GM23338 (cell line): ENCODE data around the gene SLFN13. TPM values are rescaled to one million over a fixed set of nuclear protein-coding genes. Genes with fewer than 3 reads are reported as not detected.

Experiments
- ATAC-seq: fragments of 200-7000 bp; cut with Tn5 transposase; 3 replicates; pipeline ENCODE4 v1.9.1; 2020
- DNase-seq: peaks from one replicate; pipeline ENCODE4 v3.0.0-alpha.2; 2015; ENCODE audit warnings: low spot score
- H2AFZ ChIP-seq: fragments of 200-600 bp; sonication (generic); 2 replicates; pipeline ENCODE4 v1.8.0; 2016; ENCODE audit warnings: antibody characterized with exemption, mild to moderate bottlenecking, moderate library complexity
- H3F3A ChIP-seq: fragments of 200-600 bp; sonication (generic); replicated peaks from 2 replicates; pipeline ENCODE4 v1.8.0; 2017; ENCODE audit warnings: antibody characterized with exemption, mixed run types, low read depth
- H3K27ac ChIP-seq: fragments of 200-600 bp; sonication (generic); 2 replicates; pipeline ENCODE4 v1.6.1; 2016; ENCODE audit warnings: low read depth
- H3K27me3 ChIP-seq: fragments of 200-600 bp; sonication (generic); 2 replicates; pipeline ENCODE4 v1.8.0; 2016; ENCODE audit warnings: mild to moderate bottlenecking, mixed run types, moderate library complexity; ENCODE audit not compliant: insufficient read depth
- H3K36me3 ChIP-seq: fragments of 200-600 bp; sonication (generic); 2 replicates; pipeline ENCODE4 v1.8.0; 2016; ENCODE audit warnings: mild to moderate bottlenecking; ENCODE audit not compliant: insufficient read depth
- H3K4me1 ChIP-seq: fragments of 200-600 bp; sonication (generic); 2 replicates; pipeline ENCODE4 v1.8.0; 2016; ENCODE audit warnings: mild to moderate bottlenecking, moderate library complexity; ENCODE audit not compliant: insufficient read depth
- H3K4me2 ChIP-seq: fragments of 200-600 bp; sonication (generic); 2 replicates; pipeline ENCODE4 v1.7.1; 2017; ENCODE audit warnings: mixed run types
- H3K4me3 ChIP-seq: fragments of 200-600 bp; sonication (generic); 2 replicates; pipeline ENCODE4 v1.6.1; 2016; ENCODE audit warnings: mixed run types
- H3K79me2 ChIP-seq: fragments of 200-600 bp; sonication (generic); replicated peaks from 2 replicates; pipeline ENCODE4 v1.8.0; 2017; ENCODE audit warnings: mild to moderate bottlenecking; ENCODE audit not compliant: insufficient read depth
- H3K9me2 ChIP-seq: fragments of 200-600 bp; sonication (generic); 2 replicates; pipeline ENCODE4 v1.8.0; 2017; ENCODE audit not compliant: insufficient read depth
- H4K20me1 ChIP-seq: fragments of 200-600 bp; sonication (generic); replicated peaks from 2 replicates; pipeline ENCODE4 v1.8.0; 2017; ENCODE audit warnings: mild to moderate bottlenecking; ENCODE audit not compliant: insufficient read depth
- H3K27ac Mint-ChIP-seq: 2 replicates; pipeline ENCODE4 v1.8.0; 2020; ENCODE audit warnings: inconsistent platforms, mild to moderate bottlenecking, moderate library complexity, mixed read lengths
- H3K27me3 Mint-ChIP-seq: 3 replicates; pipeline ENCODE4 v1.8.0; 2022; ENCODE audit warnings: low read depth, mild to moderate bottlenecking, moderate library complexity, mixed read lengths, inconsistent platforms; ENCODE audit not compliant: insufficient read depth, poor library complexity
- H3K36me3 Mint-ChIP-seq: 3 replicates; pipeline ENCODE4 v1.8.0; 2021; ENCODE audit warnings: low read depth, mild to moderate bottlenecking, inconsistent platforms, moderate library complexity, mixed read lengths
- H3K4me1 Mint-ChIP-seq: 3 replicates; pipeline ENCODE4 v1.8.0; 2020; ENCODE audit warnings: mild to moderate bottlenecking, inconsistent platforms, mixed read lengths
- H3K4me3 Mint-ChIP-seq: 3 replicates; pipeline ENCODE4 v1.8.0; 2021; ENCODE audit warnings: moderate library complexity, mild to moderate bottlenecking, inconsistent platforms, mixed read lengths
- H3K9me3 Mint-ChIP-seq: 3 replicates; pipeline ENCODE4 v1.8.0; 2020; ENCODE audit warnings: moderate library complexity, mild to moderate bottlenecking, inconsistent platforms, mixed read lengths
- JUNB ChIP-seq: IDR thresholded peaks from one replicate; pipeline ENCODE4 v1.6.1; 2016; ENCODE audit warnings: antibody characterized with exemption; ENCODE audit not compliant: unreplicated experiment
- POLR2AphosphoS5 ChIP-seq: IDR thresholded peaks from 2 replicates; pipeline ENCODE4 v1.6.1; 2016; ENCODE audit warnings: antibody characterized with exemption, low read depth
- REST ChIP-seq: IDR thresholded peaks from one replicate; pipeline ENCODE4 v1.6.1; 2018; ENCODE audit warnings: antibody characterized with exemption; ENCODE audit not compliant: unreplicated experiment
- STAT1 ChIP-seq: IDR thresholded peaks from one replicate; pipeline ENCODE4 v1.6.1; 2016; ENCODE audit warnings: antibody characterized with exemption; ENCODE audit not compliant: unreplicated experiment
- ZNF114 ChIP-seq: fragments of 250-450 bp; sonication (Bioruptor Pico); IDR thresholded peaks from 2 replicates; pipeline ENCODE4 v1.5.0; 2020; ENCODE audit warnings: mild to moderate bottlenecking, moderate library complexity
- ZNF331 ChIP-seq: fragments of 250-450 bp; sonication (Bioruptor Pico); IDR thresholded peaks from 2 replicates; pipeline ENCODE4 v1.5.0; 2020; ENCODE audit warnings: low read depth, mild to moderate bottlenecking, moderate library complexity
- ZNF462 ChIP-seq: fragments of 250-450 bp; sonication (Bioruptor Pico); IDR thresholded peaks from 2 replicates; pipeline ENCODE4 v1.5.0; 2020; ENCODE audit warnings: mild to moderate bottlenecking, moderate library complexity
- polyA plus RNA-seq: library from polyadenylated mRNA; unstranded; fragments of >200 nt; fragmentation: Nextera tagmentation; extraction: Ambion mirVana; gene quantifications from 2 replicates; pipeline ENCODE4 v1.2.1, GENCODE V29; 2016
- total RNA-seq: library from RNA; depleted of rRNA; stranded (reverse); fragments of >200 nt; shearing (Covaris generic); gene quantifications from 2 replicates; pipeline ENCODE4 v1.2.3, GENCODE V29; 2014

SLFN13 gene
- total and polyA plus RNA-seq, 2 experiments from 2014 or later, result 1.0 to 3.1 TPM

- TF ChIP-seq ZNF462 (CRISPR knock-in tag), result no peak
- no peak for TF ChIP-seq STAT1
- no peak for TF ChIP-seq POLR2AphosphoS5
- TF ChIP-seq JUNB, result no peak
Measured at GRCh38 chr17:35447499-35447898, 1.1 kb downstream of the SLFN13 start (continued).

- Mint-ChIP-seq H3K27me3 (peaks cover 36% of the 10 kb centered on the region), H3K4me1 (peaks cover 24% of the 10 kb centered on the region)
- TF ChIP-seq ZNF114 (CRISPR knock-in tag) (no peak), REST (no peak), JUNB (no peak), ZNF462 (CRISPR knock-in tag) (no peak), ZNF331 (CRISPR knock-in tag) (no peak)
Measured at GRCh38 chr17:35438433-35438832, 10.1 kb downstream of the SLFN13 start.

More at GRCh38 chr17:35438433-35438832, 10.1 kb downstream of the SLFN13 start:
- no peaks in the 10 kb centered on the region for H4K20me1 ChIP-seq
- no peak overlapping the region for H3K4me2 ChIP-seq
- no peaks in the 10 kb centered on the region for H3K9me2 ChIP-seq
- no peaks in the 10 kb centered on the region for H3F3A ChIP-seq
- no peak overlapping the region for H2AFZ ChIP-seq
- DNase-seq (no peak), ATAC-seq (no peak)
- no peaks in the 10 kb centered on the region for H3K36me3 Mint-ChIP-seq
- no peaks in the 10 kb centered on the region for H3K9me3 Mint-ChIP-seq
- no peak overlapping the region for H3K4me3 ChIP-seq
- H3K27me3 ChIP-seq, result peaks cover 92% of the 10 kb centered on the region
- peaks cover 12% of the 10 kb centered on the region for H3K4me1 ChIP-seq
- H3K27ac Mint-ChIP-seq, result no peak overlapping the region
- H3K27ac ChIP-seq, result no peak overlapping the region
- H3K4me3 Mint-ChIP-seq, result no peak overlapping the region
- H3K36me3 ChIP-seq, result no peaks in the 10 kb centered on the region
- no peaks in the 10 kb centered on the region for H3K79me2 ChIP-seq
